Endometrial microvascular endothelial cells (primary cell): Measurements from ENCODE around the gene KNG1. TPM values are rescaled to one million over a fixed set of nuclear protein-coding genes. Genes with fewer than 3 reads are reported as not detected.
"Not testable (repeated sequence)": the region's sequence is repeated elsewhere in the genome, so short reads cannot be mapped to it uniquely, and the experiment has no call there.

ENCODE experiments used
- in situ Hi-C: cut with HindIII; loops from 2 replicates; pipeline ENCODE4 v1.10.0; 2017; ENCODE audit warnings: low sequenced_read_pairs, low pct_unique_long_range_greater_than_20kb; ENCODE audit errors: inconsistent ontology term
- total RNA-seq: library from RNA; depleted of rRNA; stranded (reverse); fragments of >200 nt; gene quantifications from one replicate; pipeline ENCODE4 v1.2.3, GENCODE V29; 2015; ENCODE audit errors: inconsistent ontology term

KNG1 gene
- total RNA-seq, 1 donor from 2014 or later, result not detected

GRCh38 chr3:186705882-186706780, 11.0 kb upstream of the KNG1 start:
- in situ Hi-C loops, result no loop called here

- in situ Hi-C loops, result no loop called here
Measured at GRCh38 chr3:186708983-186709679, 8.0 kb upstream of the KNG1 start.

- in situ Hi-C loops, result not testable (repeated sequence)
Measured at GRCh38 chr3:186710694-186711093, 6.5 kb upstream of the KNG1 start.

- in situ Hi-C loops, result no loop called here
Measured at GRCh38 chr3:186713499-186713898, 3.7 kb upstream of the KNG1 start.

GRCh38 chr3:186719945-186720739, 3.0 kb downstream of the KNG1 start:
- in situ Hi-C loops, result no loop called here

- in situ Hi-C loops, result no loop called here
Measured at GRCh38 chr3:186722457-186722856, 5.3 kb downstream of the KNG1 start.

- in situ Hi-C loops, result no loop called here
Measured at GRCh38 chr3:186724911-186725310, 7.8 kb downstream of the KNG1 start.

- in situ Hi-C loops, result no loop called here
Measured at GRCh38 chr3:186732169-186732766, 15.1 kb downstream of the KNG1 start.

- in situ Hi-C loops, result no loop called here
Measured at GRCh38 chr3:186742618-186743380, 25.6 kb downstream of the KNG1 start.

GRCh38 chr3:186743666-186744065, 26.5 kb downstream of the KNG1 start:
- in situ Hi-C loops, result no loop called here

- in situ Hi-C loops, result no loop called here
Measured at GRCh38 chr3:186746008-186746407, 28.8 kb downstream of the KNG1 start.

- in situ Hi-C loops, result no loop called here
Measured at GRCh38 chr3:186750316-186750715, 33.2 kb downstream of the KNG1 start.

- in situ Hi-C loops, result no loop called here
Measured at GRCh38 chr3:186751480-186751879, 34.3 kb downstream of the KNG1 start.

GRCh38 chr3:186754006-186754405, 36.8 kb downstream of the KNG1 start:
- in situ Hi-C loops, result no loop called here

- in situ Hi-C loops, result no loop called here
Measured at GRCh38 chr3:186754871-186755270, 37.7 kb downstream of the KNG1 start.

GRCh38 chr3:186757214-186757613, 40.1 kb downstream of the KNG1 start:
- in situ Hi-C loops, result no loop called here

GRCh38 chr3:186757686-186758220, 40.6 kb downstream of the KNG1 start:
- in situ Hi-C loops, result no loop called here
